Psoas muscle (tissue), 8 donors: ENCODE results near the gene FBXW7. TPM values are rescaled to one million over a fixed set of nuclear protein-coding genes. Genes with fewer than 3 reads are reported as not detected.

ENCODE experiments used
- ATAC-seq, 4 donors: fragments of 200-7000 bp; cut with Tn5 transposase; one replicate each; pipeline ENCODE4 v1.9.1; 2020; ENCODE audit warnings: moderate library complexity in 3 of 4, mild to moderate bottlenecking in 2 of 4
- DNase-seq, 2 donors: peaks; one replicate each; pipeline ENCODE4 v3.0.0-alpha.2; 2020
- H3K27ac ChIP-seq: fragments of 200-600 bp; one replicate; pipeline ENCODE4 v1.8.0; 2022
- H3K27me3 ChIP-seq, 3 donors: fragments of 200-600 bp in 1 of 3; one replicate each; pipeline versions ENCODE4 v1.6.1 to v1.8.0; 2013 to 2022; ENCODE audit warnings: low read length in 2 of 3, mild to moderate bottlenecking in 2 of 3, moderate library complexity in 1 of 3; ENCODE audit not compliant: insufficient read depth in 3 of 3
- H3K36me3 ChIP-seq, 2 donors: fragments of 200-600 bp in 1 of 2; one replicate each; pipeline versions ENCODE4 v1.6.1 to v1.8.0; 2013 to 2022; ENCODE audit warnings: low read depth in 1 of 2, mild to moderate bottlenecking in 1 of 2, moderate library complexity in 1 of 2; ENCODE audit not compliant: insufficient read depth in 1 of 2
- H3K4me1 ChIP-seq: fragments of 200-600 bp; one replicate; pipeline ENCODE4 v1.8.0; 2022
- H3K4me3 ChIP-seq: fragments of 200-600 bp; one replicate; pipeline ENCODE4 v1.8.0; 2022; ENCODE audit warnings: mild to moderate bottlenecking
- H3K9me3 ChIP-seq: fragments of 200-600 bp; one replicate; pipeline ENCODE4 v1.8.0; 2022
- CTCF ChIP-seq: fragments of 200-600 bp; IDR thresholded peaks from one replicate; pipeline ENCODE4 v1.8.0; 2022; ENCODE audit warnings: antibody characterized with exemption
- WGBS, 3 donors: extraction: QIAGEN DNeasy Blood & Tissue Kit; methylation state at CpG; one replicate each; pipeline versions ENCODE4 v1.1.6 to v1.1.7; 2013; 5-methylcytosine and 5-hydroxymethylcytosine counted together
- intact Hi-C, 2 donors: fragments of 100-400 bp; cut with DNase I; formaldehyde crosslinking; loops; one replicate each; pipeline versions ENCODE4 v1.11.0 to v1.14.2; 2022
- polyA plus RNA-seq, 3 donors: library from polyadenylated mRNA; stranded (reverse); fragments of 200-250 nt; gene quantifications; one replicate each; pipeline ENCODE4 v1.2.3, GENCODE V29; 2013
- total RNA-seq, 4 donors: library from RNA; stranded (reverse); fragmentation: NEBNext Ultra II Directional in 2 of 4; extraction: Animal tissue kit (Norgen Biotek cat#: 25700) in 2 of 4; gene quantifications; one replicate each; pipeline versions ENCODE4 v1.2.1 to v1.2.4, GENCODE V29; 2021 to 2023
- donor health status: healthy with polysubstance abuse.
- donor health status: DM: no; HTN: no; CAD: no; lungs with moderate emphysema.
- donor health status: Bipolar disorder and iron deficiency.
- donor health status: healthy.
- donor health status: DM: yes; HTN: yes; CAD: no.
- donor health status: DM: no; HTN: no; CAD: no.
- donor health status: DM: no; HTN: no; CAD: no.
- donor health status: DM: yes; HTN: yes; CAD: no.

The FBXW7 gene
- total and polyA plus RNA-seq, 7 donors: 9.8 to 41.1 (median 28.7) TPM

DNA sequence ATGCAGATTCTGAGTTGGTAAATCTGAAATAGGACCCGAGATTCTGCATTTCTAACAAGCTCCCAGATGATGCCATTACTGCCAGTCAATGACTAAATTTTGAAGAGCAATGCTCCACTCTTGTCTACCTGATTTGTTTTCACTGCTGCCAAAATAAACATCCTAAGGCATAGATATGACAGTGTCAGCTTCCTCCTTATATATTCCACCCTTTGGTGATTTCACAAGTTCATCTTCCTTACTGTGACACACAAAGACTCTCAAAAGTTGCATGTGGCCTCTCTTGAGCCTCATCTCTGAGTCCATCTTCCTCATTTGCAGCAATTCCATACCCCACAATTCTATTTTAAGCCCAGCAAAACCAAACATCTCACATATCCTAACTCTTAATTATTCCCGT is 110.9 kb downstream of the FBXW7 start:
- TF ChIP-seq CTCF: no peak
- intact Hi-C loops: no loop called here
- no peak for ATAC-seq
- Histone ChIP-seq H3K27ac (no peak overlapping the region), H3K9me3 (no peaks in the 10 kb centered on the region), H3K36me3 (no peaks in the 10 kb centered on the region), H3K4me3 (no peak overlapping the region), H3K4me1 (no peaks in the 10 kb centered on the region), H3K27me3 (no peaks in the 10 kb centered on the region)
- no peak for DNase-seq
- 77 to 84% (median 80%) methylated on average over 2 of the region's 2 CpGs for WGBS, 3 donors

- Histone ChIP-seq H3K36me3 (no peaks in the 10 kb centered on the region), H3K4me3 (no peak overlapping the region), H3K27ac (no peak overlapping the region), H3K9me3 (no peaks in the 10 kb centered on the region), H3K27me3 (no peaks in the 10 kb centered on the region), H3K4me1 (no peaks in the 10 kb centered on the region)
- intact Hi-C loops: no loop called here
- no peak for DNase-seq
- WGBS, 3 donors: 96 to 98% (median 97%) methylated on average over 3 of the region's 3 CpGs
- no peak for TF ChIP-seq CTCF
- ATAC-seq: no peak
Observed at GRCh38 chr4:152424396-152424795, 111.5 kb downstream of the FBXW7 start.

- Histone ChIP-seq H3K27me3 (no peaks in the 10 kb centered on the region), H3K9me3 (no peaks in the 10 kb centered on the region), H3K27ac (no peak overlapping the region), H3K4me3 (no peak overlapping the region), H3K4me1 (no peaks in the 10 kb centered on the region), H3K36me3 (no peaks in the 10 kb centered on the region)
- ATAC-seq: no peak
- no peak for TF ChIP-seq CTCF
- intact Hi-C loops: no loop called here
- WGBS, 3 donors: 69 to 100% (median 79%) methylated on average over 1 of the region's 1 CpG
- DNase-seq: no peak
Observed at GRCh38 chr4:152422817-152423320, 113.0 kb downstream of the FBXW7 start.

GRCh38 chr4:152421576-152421975 is 114.3 kb downstream of the FBXW7 start:
- Histone ChIP-seq H3K27me3 (no peaks in the 10 kb centered on the region), H3K4me3 (no peak overlapping the region), H3K9me3 (no peaks in the 10 kb centered on the region), H3K36me3 (no peaks in the 10 kb centered on the region), H3K4me1 (no peaks in the 10 kb centered on the region), H3K27ac (no peak overlapping the region)
- DNase-seq (no peak), ATAC-seq (no peak)
- TF ChIP-seq CTCF: no peak
- WGBS, 3 donors: 90 to 97% (median 91%) methylated on average over 1 of the region's 1 CpG
- intact Hi-C loops: no loop called here

GRCh38 chr4:152419809-152420208 is 116.1 kb downstream of the FBXW7 start:
- Histone ChIP-seq H3K36me3 (no peaks in the 10 kb centered on the region), H3K4me3 (no peak overlapping the region), H3K27me3 (no peaks in the 10 kb centered on the region), H3K4me1 (no peaks in the 10 kb centered on the region), H3K27ac (no peak overlapping the region), H3K9me3 (no peaks in the 10 kb centered on the region)
- DNase-seq: no peak
- WGBS, 3 donors: 91 to 96% (median 94%) methylated on average over 2 of the region's 2 CpGs
- intact Hi-C loops: no loop called here
- TF ChIP-seq CTCF: no peak
- no peak for ATAC-seq
